ENCODE data around the gene HMBS.

GRCh38 chr11:119126675-119127268 is 42.1 kb downstream of the HMBS start:
- TF ChIP-seq POLR2A (IDR thresholded peaks at IDR 0.05) (no peak), CTCF (IDR thresholded peaks at IDR 0.05) (no peak)

All from prostate gland (tissue), 2 donors.